Hematopoietic multipotent progenitor cell (in vitro differentiated cells): ENCODE data around the gene TSPAN18. TPM values are rescaled to one million over a fixed set of nuclear protein-coding genes. Genes with fewer than 3 reads are reported as not detected.

Source experiments
- DNase-seq, 3 donors: peaks; one replicate each; pipeline ENCODE4 v3.0.0-alpha.2; 2011 to 2015; ENCODE audit warnings: low read depth in 2 of 3, low spot score in 2 of 3
- total RNA-seq: library from RNA; depleted of rRNA; stranded (reverse); fragments of >200 nt; gene quantifications from one replicate; pipeline ENCODE4 v1.2.3, GENCODE V29; 2012

TSPAN18 gene
- 0.54 TPM for total RNA-seq

- DNase-seq, result peak; percentile 36 to 55 (median 53)
Observed at GRCh38 chr11:44726283-44727113, at the start of gene TSPAN18. Gene TSPAN18 (plus strand): TSS chr11:44726962. CDS start chr11:44906417, 179,455 bp downstream.

GRCh38 chr11:44680982-44681597, 45.7 kb upstream of the TSPAN18 start:
- no peak for DNase-seq

- no peak for DNase-seq
Observed at GRCh38 chr11:44681698-44682097, 45.1 kb upstream of the TSPAN18 start.

- no peak for DNase-seq
Observed at GRCh38 chr11:44684859-44685281, 41.9 kb upstream of the TSPAN18 start.

GRCh38 chr11:44687388-44687787, 39.4 kb upstream of the TSPAN18 start:
- DNase-seq, result no peak

- no peak for DNase-seq
Observed at GRCh38 chr11:44689265-44689664, 37.5 kb upstream of the TSPAN18 start.

GRCh38 chr11:44690651-44691050, 36.1 kb upstream of the TSPAN18 start:
- DNase-seq, result no peak

- no peak for DNase-seq
Observed at GRCh38 chr11:44692460-44692859, 34.3 kb upstream of the TSPAN18 start.

GRCh38 chr11:44693654-44694119, 33.1 kb upstream of the TSPAN18 start:
- no peak for DNase-seq

- DNase-seq, result no peak
Observed at GRCh38 chr11:44694443-44694842, 32.3 kb upstream of the TSPAN18 start.

- DNase-seq, result no peak
Observed at GRCh38 chr11:44695169-44695833, 31.5 kb upstream of the TSPAN18 start.

GRCh38 chr11:44698252-44698912, 28.4 kb upstream of the TSPAN18 start:
- no peak for DNase-seq

GRCh38 chr11:44699497-44700408, 27.0 kb upstream of the TSPAN18 start:
- DNase-seq, result no peak

GRCh38 chr11:44701276-44701675, 25.5 kb upstream of the TSPAN18 start:
- DNase-seq, result peak in 1 of 3 donors; percentile 15

- DNase-seq, result no peak
Observed at GRCh38 chr11:44702889-44703288, 23.9 kb upstream of the TSPAN18 start.

GRCh38 chr11:44707094-44707493, 19.7 kb upstream of the TSPAN18 start:
- no peak for DNase-seq

GRCh38 chr11:44708009-44708408, 18.8 kb upstream of the TSPAN18 start:
- DNase-seq, result no peak

- no peak for DNase-seq
Observed at GRCh38 chr11:44708523-44709280, 18.1 kb upstream of the TSPAN18 start.

- no peak for DNase-seq
Observed at GRCh38 chr11:44709281-44709562, 17.5 kb upstream of the TSPAN18 start.
